GM19468 (cell line): ENCODE data around the gene TAS2R46.
"Not testable (repeated sequence)": the region's sequence is repeated elsewhere in the genome, so short reads cannot be mapped to it uniquely, and the experiment has no call there.

Source experiments
- ATAC-seq: cut with Tn5 transposase; IDR thresholded peaks from one replicate; pipeline ENCODE4 v1.9.1; 2021; ENCODE audit warnings: mild to moderate bottlenecking, moderate library complexity, moderate number of reproducible peaks; ENCODE audit not compliant: unreplicated experiment; ENCODE audit errors: extremely low read depth

Gene TAS2R46

GRCh38 chr12:11040162-11040561, 21.9 kb downstream of the TAS2R46 start:
- ATAC-seq, result no peak

GRCh38 chr12:11039171-11039570, 22.9 kb downstream of the TAS2R46 start:
- no peak for ATAC-seq

GRCh38 chr12:11033959-11034358, 28.1 kb downstream of the TAS2R46 start:
- ATAC-seq, result not testable (repeated sequence)

GRCh38 chr12:11031307-11031706, 30.8 kb downstream of the TAS2R46 start, which contains the start of gene TAS2R31:
TAS2R31 (minus strand) TSS chr12:11031407; CDS start chr12:11031335, 72 bp downstream.
- no peak for ATAC-seq

- ATAC-seq, result no peak
Observed at GRCh38 chr12:11026118-11026517, 36.0 kb downstream of the TAS2R46 start.

GRCh38 chr12:11023387-11023786, 38.7 kb downstream of the TAS2R46 start:
- ATAC-seq, result no peak

- ATAC-seq, result no peak
Observed at GRCh38 chr12:11022520-11022919, 39.6 kb downstream of the TAS2R46 start, which contains the start of gene TAS2R19. TAS2R19 (minus strand) TSS chr12:11022620; CDS start chr12:11022571, 49 bp downstream.

GRCh38 chr12:11016937-11017336, 45.2 kb downstream of the TAS2R46 start:
- ATAC-seq, result no peak

GRCh38 chr12:11015775-11016430, 46.2 kb downstream of the TAS2R46 start:
- no peak for ATAC-seq

GRCh38 chr12:11014234-11014633, 47.9 kb downstream of the TAS2R46 start:
- ATAC-seq, result no peak
